ENCODE results near the gene DOK4.
"Not testable (repeated sequence)": the region's sequence is repeated elsewhere in the genome, so short reads cannot be mapped to it uniquely, and the experiment has no call there.

The DOK4 gene

GRCh38 chr16:57502048-57502775 is 15.9 kb upstream of the DOK4 start:
- no peak for DNase-seq (ENCODE audit: low read depth in 2 of 2)

GRCh38 chr16:57501492-57501891 is 15.2 kb upstream of the DOK4 start:
- DNase-seq (ENCODE audit: low read depth in 2 of 2) = no peak

- no peak for DNase-seq (ENCODE audit: low read depth in 2 of 2)
These were observed 14.4 kb upstream of the DOK4 start for GRCh38 chr16:57500578-57501111.

GRCh38 chr16:57499941-57500340 is 13.6 kb upstream of the DOK4 start:
- DNase-seq (ENCODE audit: low read depth in 2 of 2) = not testable (repeated sequence)

GRCh38 chr16:57498031-57498430 is 11.7 kb upstream of the DOK4 start:
- DNase-seq (ENCODE audit: low read depth in 2 of 2) = no peak

GRCh38 chr16:57497121-57497520 is 10.8 kb upstream of the DOK4 start:
- DNase-seq (ENCODE audit: low read depth in 2 of 2) = no peak

GRCh38 chr16:57493767-57494166 is 7.5 kb upstream of the DOK4 start:
- no peak for DNase-seq (ENCODE audit: low read depth in 2 of 2)

- DNase-seq (ENCODE audit: low read depth in 2 of 2) = no peak
These were observed 2.9 kb upstream of the DOK4 start for GRCh38 chr16:57489229-57489628.

- DNase-seq (ENCODE audit: low read depth in 2 of 2) = no peak
These were observed 853 bp upstream of the DOK4 start for GRCh38 chr16:57486858-57487834.

- DNase-seq (ENCODE audit: low read depth in 2 of 2) = no peak
These were observed 990 bp downstream of the DOK4 start for GRCh38 chr16:57485091-57485915.

- no peak for DNase-seq (ENCODE audit: low read depth in 2 of 2)
These were observed 1.7 kb downstream of the DOK4 start for GRCh38 chr16:57484515-57485005.

GRCh38 chr16:57483725-57484514 is 2.4 kb downstream of the DOK4 start:
- DNase-seq (ENCODE audit: low read depth in 2 of 2) = no peak

GRCh38 chr16:57482845-57483545 is 3.3 kb downstream of the DOK4 start:
- no peak for DNase-seq (ENCODE audit: low read depth in 2 of 2)

- DNase-seq (ENCODE audit: low read depth in 2 of 2) = no peak
These were observed 4.9 kb downstream of the DOK4 start for GRCh38 chr16:57481421-57481820.

GRCh38 chr16:57480754-57481230 is 5.5 kb downstream of the DOK4 start:
- DNase-seq (ENCODE audit: low read depth in 2 of 2) = no peak

- no peak for DNase-seq (ENCODE audit: low read depth in 2 of 2)
These were observed 6.1 kb downstream of the DOK4 start for GRCh38 chr16:57479976-57480753.

GRCh38 chr16:57479205-57479975 is 6.9 kb downstream of the DOK4 start:
- DNase-seq (ENCODE audit: low read depth in 2 of 2) = no peak
